DND-41 (cell line): ENCODE data around the gene IFNL1.
"Not testable (repeated sequence)": the region's sequence is repeated elsewhere in the genome, so short reads cannot be mapped to it uniquely, and the experiment has no call there.

Experiments used
- ATAC-seq: fragments of 200-7000 bp; cut with Tn5 transposase; 3 replicates; pipeline ENCODE4 v1.9.1; 2021; ENCODE audit warnings: low read depth; ENCODE audit not compliant: insufficient read depth
- DNase-seq: peaks from one replicate; pipeline ENCODE4 v3.0.0-alpha.2; 2020
- H2AFZ ChIP-seq: 2 replicates; pipeline ENCODE4 v1.6.0; 2012; ENCODE audit warnings: low read depth, low read length
- H3K27ac ChIP-seq: 2 replicates; pipeline ENCODE4 v1.5.1; 2012; ENCODE audit warnings: low read length, inconsistent platforms
- H3K27me3 ChIP-seq: fragments of 200-600 bp; sonication (generic); 2 replicates; pipeline ENCODE4 v1.6.0; 2012; ENCODE audit warnings: low read length, mild to moderate bottlenecking, inconsistent platforms; ENCODE audit not compliant: insufficient read depth, poor library complexity
- H3K36me3 ChIP-seq: 2 replicates; pipeline ENCODE4 v1.5.1; 2012; ENCODE audit warnings: low read length, inconsistent platforms; ENCODE audit not compliant: insufficient read depth
- H3K4me1 ChIP-seq: 2 replicates; pipeline ENCODE4 v1.5.1; 2012; ENCODE audit warnings: mild to moderate bottlenecking, low read length; ENCODE audit not compliant: insufficient read depth
- H3K4me2 ChIP-seq: 2 replicates; pipeline ENCODE4 v1.6.0; 2012; ENCODE audit warnings: mild to moderate bottlenecking, moderate library complexity, low read length, inconsistent platforms; ENCODE audit not compliant: insufficient read depth
- H3K4me3 ChIP-seq, 2 experiments: fragments of 200-600 bp in 1 of 2; shearing (Covaris generic) in 1 of 2; 2 replicates each; pipeline ENCODE4 v1.5.1; 2012 to 2016; ENCODE audit warnings: inconsistent platforms in 2 of 2, low read length in 2 of 2, mild to moderate bottlenecking in 2 of 2, low read depth in 1 of 2, moderate library complexity in 1 of 2
- H3K79me2 ChIP-seq: 2 replicates; pipeline ENCODE4 v1.6.0; 2012; ENCODE audit warnings: low read length, inconsistent platforms; ENCODE audit not compliant: insufficient read depth
- H3K9ac ChIP-seq: 2 replicates; pipeline ENCODE4 v1.6.0; 2012; ENCODE audit warnings: low read depth, mild to moderate bottlenecking, inconsistent platforms, low read length, moderate library complexity
- H3K9me3 ChIP-seq: 2 replicates; pipeline ENCODE4 v1.5.1; 2012; ENCODE audit warnings: low read length, moderate library complexity, mild to moderate bottlenecking, inconsistent platforms; ENCODE audit not compliant: insufficient read depth, severe bottlenecking
- H4K20me1 ChIP-seq: 2 replicates; pipeline ENCODE4 v1.6.0; 2012; ENCODE audit warnings: low read length; ENCODE audit not compliant: insufficient read depth
- EZH2 ChIP-seq: IDR thresholded peaks from 3 replicates; pipeline ENCODE4 v1.6.1; 2012; ENCODE audit warnings: borderline replicate concordance, low read depth, mild to moderate bottlenecking, moderate library complexity, low read length, inconsistent platforms; ENCODE audit not compliant: severe bottlenecking
- TF ChIP-seq, protein P1 (sequence below): IDR thresholded peaks from 2 replicates; pipeline ENCODE4 v1.5.1; 2012; ENCODE audit warnings: borderline replicate concordance, low read length, moderate library complexity, mild to moderate bottlenecking; ENCODE audit not compliant: poor library complexity, severe bottlenecking; ENCODE audit errors: extremely low read depth

Gene IFNL1

DNA sequence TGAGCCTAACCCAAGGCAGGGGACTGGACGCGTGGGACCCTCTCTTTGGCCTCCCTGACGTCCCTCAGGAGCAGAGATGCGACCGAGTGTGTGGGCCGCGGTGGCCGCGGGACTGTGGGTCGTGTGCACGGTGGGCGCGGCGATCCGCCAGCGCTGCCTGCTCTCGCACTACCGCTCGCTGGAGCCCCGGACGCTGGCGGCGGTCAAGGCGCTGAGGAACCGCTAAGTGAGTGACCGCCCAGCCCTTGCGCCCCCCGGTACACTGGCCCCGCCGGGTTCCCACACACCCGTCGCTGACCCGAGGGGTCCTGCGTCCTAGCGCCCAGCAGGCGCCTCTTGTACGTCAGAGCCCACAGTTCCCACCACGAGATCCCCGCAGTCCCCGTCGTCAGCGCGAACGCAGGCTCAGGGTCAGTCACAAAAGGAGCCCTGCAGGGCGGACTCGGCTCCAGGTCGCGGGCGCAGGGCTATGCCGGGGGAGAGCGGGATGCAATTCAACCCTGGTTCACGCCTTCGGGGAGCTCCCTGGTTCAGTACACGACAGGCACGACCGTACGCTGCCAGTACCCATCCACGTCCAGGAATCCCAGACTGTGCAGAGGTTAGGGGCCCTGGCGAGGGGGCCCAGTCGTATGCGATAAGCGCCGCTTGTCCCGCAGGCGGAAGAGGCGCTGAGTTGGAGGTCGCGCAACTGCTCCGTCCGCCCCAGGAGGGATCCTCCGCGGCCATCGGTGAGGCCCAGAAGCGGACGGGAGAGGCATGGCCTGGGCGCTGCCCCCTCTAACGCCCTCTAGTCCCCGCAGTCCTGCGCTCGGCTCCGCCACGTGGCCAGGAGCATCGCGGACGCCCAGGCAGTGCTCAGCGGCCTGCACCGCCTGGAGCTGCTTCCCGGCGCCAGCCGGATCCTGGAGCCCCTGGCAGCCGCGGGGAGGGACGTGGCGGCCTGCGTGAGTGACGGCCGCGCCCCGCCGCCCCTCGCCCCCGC is 31.6 kb upstream of the IFNL1 start:
- Histone ChIP-seq H3K4me2 (no peak overlapping the region), H3K4me1 (no peaks in the 10 kb centered on the region), H3K9me3 (no peaks in the 10 kb centered on the region), H3K4me3 (no peak overlapping the region), H3K79me2 (no peaks in the 10 kb centered on the region), H3K27me3 (peaks cover 2% of the 10 kb centered on the region), H3K27ac (no peak overlapping the region), H3K9ac (no peak overlapping the region), H3K36me3 (no peaks in the 10 kb centered on the region), H2AFZ (no peak overlapping the region), H4K20me1 (no peaks in the 10 kb centered on the region)
- DNase-seq (no peak), ATAC-seq (no peak)
- no peak for TF ChIP-seq EZH2
- TF ChIP-seq, protein P1, sequence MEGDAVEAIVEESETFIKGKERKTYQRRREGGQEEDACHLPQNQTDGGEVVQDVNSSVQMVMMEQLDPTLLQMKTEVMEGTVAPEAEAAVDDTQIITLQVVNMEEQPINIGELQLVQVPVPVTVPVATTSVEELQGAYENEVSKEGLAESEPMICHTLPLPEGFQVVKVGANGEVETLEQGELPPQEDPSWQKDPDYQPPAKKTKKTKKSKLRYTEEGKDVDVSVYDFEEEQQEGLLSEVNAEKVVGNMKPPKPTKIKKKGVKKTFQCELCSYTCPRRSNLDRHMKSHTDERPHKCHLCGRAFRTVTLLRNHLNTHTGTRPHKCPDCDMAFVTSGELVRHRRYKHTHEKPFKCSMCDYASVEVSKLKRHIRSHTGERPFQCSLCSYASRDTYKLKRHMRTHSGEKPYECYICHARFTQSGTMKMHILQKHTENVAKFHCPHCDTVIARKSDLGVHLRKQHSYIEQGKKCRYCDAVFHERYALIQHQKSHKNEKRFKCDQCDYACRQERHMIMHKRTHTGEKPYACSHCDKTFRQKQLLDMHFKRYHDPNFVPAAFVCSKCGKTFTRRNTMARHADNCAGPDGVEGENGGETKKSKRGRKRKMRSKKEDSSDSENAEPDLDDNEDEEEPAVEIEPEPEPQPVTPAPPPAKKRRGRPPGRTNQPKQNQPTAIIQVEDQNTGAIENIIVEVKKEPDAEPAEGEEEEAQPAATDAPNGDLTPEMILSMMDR, result no peak

DNA sequence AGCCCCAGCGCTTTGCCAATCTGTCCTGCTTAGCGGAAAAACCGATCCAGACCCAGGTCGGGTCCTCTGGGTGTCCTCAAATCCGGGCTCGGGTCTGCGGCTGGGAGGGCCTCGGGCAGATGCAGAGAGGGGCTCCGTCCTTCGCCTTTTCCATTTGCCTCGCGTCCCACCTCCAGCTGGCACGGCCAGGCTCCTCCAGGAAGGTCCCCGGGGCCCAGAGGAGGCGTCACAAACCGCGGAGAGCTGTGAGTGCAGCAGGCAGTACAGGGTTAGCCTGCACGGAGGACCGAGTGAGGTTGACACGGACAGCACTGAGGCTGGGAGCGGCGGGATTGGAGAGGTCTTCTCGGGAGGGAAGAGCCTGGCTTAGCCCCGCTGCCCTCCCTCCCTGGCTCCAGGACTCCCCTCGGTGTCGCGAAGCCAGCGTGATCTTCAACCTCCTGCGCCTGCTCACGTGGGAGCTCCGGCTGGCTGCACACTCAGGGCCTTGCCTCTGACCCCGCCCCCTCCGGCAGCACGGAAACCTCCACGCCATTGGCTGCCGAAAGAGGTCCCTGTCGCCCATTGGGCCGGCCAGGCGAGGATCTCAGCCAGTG is 30.8 kb upstream of the IFNL1 start:
- no peaks in the 10 kb centered on the region for H3K36me3 ChIP-seq
- H3K4me1 ChIP-seq, result no peaks in the 10 kb centered on the region
- ATAC-seq (no peak), DNase-seq (no peak)
- H3K27me3 ChIP-seq, result peaks cover 2% of the 10 kb centered on the region
- no peaks in the 10 kb centered on the region for H4K20me1 ChIP-seq
- no peak overlapping the region for H3K4me2 ChIP-seq
- H3K9me3 ChIP-seq, result no peaks in the 10 kb centered on the region
- no peak overlapping the region for H3K4me3 ChIP-seq
- TF ChIP-seq, protein P1, result no peak
- TF ChIP-seq EZH2, result no peak
- H3K9ac ChIP-seq, result no peak overlapping the region
- H2AFZ ChIP-seq, result no peak overlapping the region
- no peak overlapping the region for H3K27ac ChIP-seq
- H3K79me2 ChIP-seq, result no peaks in the 10 kb centered on the region

DNA sequence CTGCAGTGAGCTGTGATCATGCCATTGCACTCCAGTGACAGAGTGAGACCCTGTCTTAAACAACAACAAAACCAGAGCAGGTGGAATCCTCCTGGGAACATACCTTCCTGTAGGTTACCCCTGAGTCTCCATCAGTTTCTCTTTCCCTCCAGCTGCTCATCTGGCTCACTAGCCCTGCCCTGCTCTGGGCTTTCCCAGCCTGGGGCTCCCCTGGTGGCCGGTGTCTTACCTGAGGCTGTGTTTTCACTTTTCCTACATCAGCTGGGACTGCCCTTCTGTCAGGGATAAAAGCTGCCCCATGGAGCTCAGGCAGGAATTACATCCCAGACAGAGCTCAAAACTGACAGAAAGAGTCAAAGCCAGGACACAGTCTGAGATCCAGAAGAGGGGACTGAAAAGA is 28.1 kb upstream of the IFNL1 start, which contains the start of gene IFNL2:
IFNL2 (plus strand) TSS at position 312 of the 400 bp plus-strand sequence. CDS start 173 bp downstream, outside the sequence.
- H3K9me3 ChIP-seq, DNase-seq, H3K9ac ChIP-seq, H4K20me1 ChIP-seq, H3K4me2 ChIP-seq, H3K4me1 ChIP-seq, H3K27ac ChIP-seq, H3K79me2 ChIP-seq, H3K4me3 ChIP-seq, H2AFZ ChIP-seq, H3K36me3 ChIP-seq, H3K27me3 ChIP-seq: not testable (repeated sequence)
- ATAC-seq, result peak; percentile 55; the same call in 1 of the 3 replicates

DNA sequence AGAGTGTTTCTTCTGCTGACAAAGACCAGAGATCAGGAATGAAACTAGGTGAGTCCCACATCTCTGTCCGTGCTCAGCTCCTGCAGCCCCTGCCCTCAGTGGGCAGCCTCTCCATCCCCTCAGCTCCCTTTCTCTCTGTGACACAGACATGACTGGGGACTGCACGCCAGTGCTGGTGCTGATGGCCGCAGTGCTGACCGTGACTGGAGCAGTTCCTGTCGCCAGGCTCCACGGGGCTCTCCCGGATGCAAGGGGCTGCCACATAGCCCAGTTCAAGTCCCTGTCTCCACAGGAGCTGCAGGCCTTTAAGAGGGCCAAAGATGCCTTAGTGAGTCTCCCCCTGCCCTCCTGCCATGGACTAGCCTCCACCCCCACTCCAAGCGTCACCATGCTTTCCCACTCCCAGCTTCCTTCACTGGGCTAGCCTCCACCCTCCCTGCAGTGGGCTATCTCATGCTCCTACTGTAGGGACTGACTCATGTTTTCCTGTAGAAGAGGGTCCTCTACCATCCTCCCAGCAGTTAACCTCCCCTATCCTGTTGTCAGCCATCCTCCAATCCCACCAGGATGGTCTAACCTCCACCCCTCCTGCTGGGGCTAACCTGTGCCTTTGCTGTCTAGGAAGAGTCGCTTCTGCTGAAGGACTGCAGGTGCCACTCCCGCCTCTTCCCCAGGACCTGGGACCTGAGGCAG is 27.5 kb upstream of the IFNL1 start:
- DNase-seq, H3K4me1 ChIP-seq, H3K79me2 ChIP-seq, H3K9ac ChIP-seq, H3K4me2 ChIP-seq, H2AFZ ChIP-seq, ATAC-seq, H3K27me3 ChIP-seq, H4K20me1 ChIP-seq, H3K27ac ChIP-seq, H3K36me3 ChIP-seq, H3K9me3 ChIP-seq, H3K4me3 ChIP-seq: not testable (repeated sequence)

DNA sequence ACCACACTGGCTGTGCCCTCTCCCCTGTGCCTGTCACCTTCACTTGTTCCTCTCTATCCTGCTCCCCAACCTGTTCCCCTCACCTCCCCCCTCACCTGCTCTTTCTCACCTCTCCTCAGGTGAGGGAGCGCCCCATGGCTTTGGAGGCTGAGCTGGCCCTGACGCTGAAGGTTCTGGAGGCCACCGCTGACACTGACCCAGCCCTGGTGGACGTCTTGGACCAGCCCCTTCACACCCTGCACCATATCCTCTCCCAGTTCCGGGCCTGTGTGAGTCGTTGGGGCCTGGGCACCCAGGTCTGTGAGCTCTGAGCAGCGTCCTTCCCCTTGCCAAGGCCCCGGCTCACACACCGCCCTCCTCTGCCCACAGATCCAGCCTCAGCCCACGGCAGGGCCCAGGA is 26.8 kb upstream of the IFNL1 start:
- not testable (repeated sequence) for ATAC-seq, H3K4me2 ChIP-seq, H3K27me3 ChIP-seq, H3K79me2 ChIP-seq, H3K9me3 ChIP-seq, DNase-seq, H3K4me3 ChIP-seq, H3K36me3 ChIP-seq, H3K4me1 ChIP-seq, H2AFZ ChIP-seq, H3K27ac ChIP-seq, H3K9ac ChIP-seq, H4K20me1 ChIP-seq
